Measurements from ENCODE around the gene DNAJC5.

DNAJC5 gene

DNA sequence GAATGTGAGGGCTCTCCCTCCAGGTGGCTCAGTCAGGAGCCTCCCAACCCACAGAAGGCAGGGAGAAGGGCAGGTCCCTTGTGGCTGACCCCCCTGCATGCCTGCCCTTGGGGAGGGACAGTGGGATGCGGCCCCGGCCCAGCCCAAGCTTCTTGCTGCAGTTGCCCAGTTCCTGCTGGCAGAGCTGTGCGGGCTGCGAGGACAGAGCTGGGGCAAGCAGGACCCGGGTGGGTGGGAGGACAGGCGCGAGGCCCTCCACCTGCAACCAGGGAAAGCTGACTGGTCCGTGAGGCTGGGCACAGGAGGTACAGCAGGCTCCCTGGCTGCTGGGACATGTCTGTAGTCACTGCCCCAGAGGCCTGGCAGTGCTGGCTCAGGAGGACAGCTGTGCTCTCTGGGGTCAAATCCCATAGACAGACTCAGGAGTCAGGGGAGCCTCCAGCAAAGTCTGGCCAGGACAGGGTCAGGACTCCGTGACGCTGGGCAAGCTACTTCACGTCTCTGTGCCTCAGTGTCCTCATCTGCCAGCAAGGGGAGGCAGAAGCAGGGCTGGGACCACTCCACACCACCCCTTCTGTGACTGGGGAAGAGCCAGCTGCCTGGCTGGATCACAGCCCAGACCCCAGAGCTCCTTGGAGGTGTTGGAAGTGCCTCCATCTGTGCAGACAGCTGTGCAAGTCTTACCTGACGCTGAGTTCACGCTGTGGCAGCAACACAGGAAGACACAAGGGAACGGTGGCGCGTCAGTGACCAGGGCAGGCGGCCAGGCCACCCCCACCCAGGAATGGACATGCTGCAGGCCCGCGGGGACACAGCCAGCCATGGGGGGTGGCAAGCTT is 48.3 kb downstream of the DNAJC5 start:
- Histone ChIP-seq H3K9ac (no peak overlapping the region), H3K36me3 (peaks cover 75% of the 10 kb centered on the region), H3K4me2 (peak overlapping the region; percentile 66), H3K4me3 (no peak overlapping the region), H4K20me1 (peaks cover 95% of the 10 kb centered on the region), H3K9me3 (no peaks in the 10 kb centered on the region), H3K27ac (peak overlapping the region; percentile 19; the same call in 1 of the 2 replicates), H3K27me3 (no peaks in the 10 kb centered on the region), H3K4me1 (peaks cover 49% of the 10 kb centered on the region)
- TF ChIP-seq Cebpa-rat (IDR thresholded peaks at IDR 0.05): no peak

DNA sequence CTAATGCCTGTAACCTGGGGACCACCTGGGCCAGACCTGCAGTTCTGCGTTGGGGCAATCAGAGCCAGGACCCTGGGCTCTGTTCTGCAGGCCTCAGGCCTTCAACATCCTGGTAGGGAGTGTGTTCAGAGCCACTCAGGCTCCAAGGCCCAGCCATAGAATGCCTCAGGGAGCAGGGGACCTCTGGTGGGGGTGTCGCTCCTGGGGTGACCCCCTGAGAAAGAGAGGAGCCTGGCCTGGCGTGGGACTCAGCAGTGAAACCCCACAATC is 48.8 kb downstream of the DNAJC5 start:
- Histone ChIP-seq H3K27me3 (no peaks in the 10 kb centered on the region), H3K4me3 (no peak overlapping the region), H3K4me2 (no peak overlapping the region), H3K4me1 (peaks cover 54% of the 10 kb centered on the region), H3K27ac (no peak overlapping the region), H3K9ac (no peak overlapping the region), H3K9me3 (no peaks in the 10 kb centered on the region), H3K36me3 (peaks cover 71% of the 10 kb centered on the region), H4K20me1 (peaks cover 96% of the 10 kb centered on the region)
- no peak for TF ChIP-seq Cebpa-rat (IDR thresholded peaks at IDR 0.05)

DNA sequence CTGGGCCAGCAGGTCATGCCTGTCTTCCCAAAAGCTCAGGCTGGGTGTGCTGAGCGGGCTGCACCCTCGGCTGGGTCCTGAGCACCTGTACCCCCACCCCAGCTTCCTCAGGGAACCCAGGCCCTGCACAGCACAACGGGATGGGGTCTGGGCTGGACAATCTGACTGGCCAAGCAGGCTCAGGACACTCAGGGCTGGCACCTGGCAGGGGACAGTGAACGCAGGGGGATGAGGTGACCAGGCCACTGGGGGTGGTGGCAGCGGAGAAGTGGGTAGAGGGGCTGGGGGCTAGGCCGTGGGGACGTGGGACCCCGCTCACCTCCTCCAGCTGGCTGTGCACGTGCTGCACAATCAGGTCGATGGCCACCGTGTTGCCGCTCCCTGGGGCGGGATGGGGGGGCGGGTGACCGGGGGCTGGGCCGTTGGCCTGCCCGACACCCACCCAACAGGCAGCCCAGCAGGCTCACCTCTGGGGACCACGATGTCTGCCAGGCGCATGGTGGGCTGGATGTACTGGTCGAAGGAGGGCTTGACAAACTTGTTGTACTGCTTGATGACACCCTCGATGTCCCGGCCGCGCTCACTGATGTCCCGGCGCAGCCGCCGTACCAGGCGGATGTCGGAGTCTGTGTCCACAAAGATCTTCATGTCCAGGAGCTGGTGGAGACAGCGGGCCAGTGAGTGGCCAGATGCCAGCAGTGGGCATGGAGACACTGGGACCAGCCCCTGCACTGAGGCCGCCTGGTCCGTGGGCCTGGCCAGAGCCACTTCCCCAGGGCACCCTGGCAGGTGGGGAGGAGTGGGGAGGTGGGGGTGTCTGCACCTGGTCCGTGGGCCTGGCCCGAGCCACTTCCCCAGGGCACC is 49.4 kb downstream of the DNAJC5 start:
- H3K36me3 ChIP-seq: peaks cover 65% of the 10 kb centered on the region
- no peak overlapping the region for H3K4me2 ChIP-seq
- H3K4me3 ChIP-seq: no peak overlapping the region
- H3K9me3 ChIP-seq: no peaks in the 10 kb centered on the region
- H3K27me3 ChIP-seq: no peaks in the 10 kb centered on the region
- H3K9ac ChIP-seq: no peak overlapping the region
- H3K27ac ChIP-seq: no peak overlapping the region
- H4K20me1 ChIP-seq: peaks cover 96% of the 10 kb centered on the region
- no peak for TF ChIP-seq Cebpa-rat (IDR thresholded peaks at IDR 0.05)
- H3K4me1 ChIP-seq: peaks cover 59% of the 10 kb centered on the region

DNA sequence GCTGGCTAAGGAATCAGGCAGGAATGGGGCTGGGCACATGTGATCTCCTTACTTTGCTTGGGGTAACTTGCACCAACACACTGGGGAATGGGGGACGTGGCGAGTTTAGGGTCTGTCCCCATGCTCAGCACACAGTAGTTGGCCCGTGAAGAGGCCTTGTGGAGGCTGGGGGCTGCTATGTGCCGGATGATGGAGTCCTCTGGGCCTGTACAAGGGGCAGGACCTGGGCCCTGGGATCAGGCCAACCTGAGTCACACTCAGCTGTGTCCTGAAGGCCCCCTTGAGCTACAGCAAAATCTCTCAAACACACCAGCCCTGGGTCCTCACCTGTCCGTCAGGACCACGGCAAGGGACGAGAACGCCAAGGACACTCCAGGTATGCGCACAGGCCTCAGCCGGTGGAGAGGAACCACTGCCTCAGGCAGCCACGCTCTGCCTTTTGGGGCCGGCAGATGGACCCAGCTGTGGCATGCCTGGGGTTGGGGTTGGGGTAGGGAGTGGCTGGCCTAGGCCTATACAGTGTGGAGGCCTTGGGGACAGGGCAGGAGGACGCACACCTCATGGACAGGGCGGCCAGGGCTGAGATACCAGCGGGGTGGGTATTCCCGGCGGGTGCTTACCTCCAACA is 50.2 kb downstream of the DNAJC5 start:
- Histone ChIP-seq H3K4me1 (peaks cover 63% of the 10 kb centered on the region), H3K36me3 (peaks cover 57% of the 10 kb centered on the region), H3K27ac (no peak overlapping the region), H3K27me3 (no peaks in the 10 kb centered on the region), H3K9me3 (no peaks in the 10 kb centered on the region), H3K4me2 (no peak overlapping the region), H4K20me1 (peaks cover 96% of the 10 kb centered on the region), H3K4me3 (no peak overlapping the region), H3K9ac (no peak overlapping the region)
- no peak for TF ChIP-seq Cebpa-rat (IDR thresholded peaks at IDR 0.05)

DNA sequence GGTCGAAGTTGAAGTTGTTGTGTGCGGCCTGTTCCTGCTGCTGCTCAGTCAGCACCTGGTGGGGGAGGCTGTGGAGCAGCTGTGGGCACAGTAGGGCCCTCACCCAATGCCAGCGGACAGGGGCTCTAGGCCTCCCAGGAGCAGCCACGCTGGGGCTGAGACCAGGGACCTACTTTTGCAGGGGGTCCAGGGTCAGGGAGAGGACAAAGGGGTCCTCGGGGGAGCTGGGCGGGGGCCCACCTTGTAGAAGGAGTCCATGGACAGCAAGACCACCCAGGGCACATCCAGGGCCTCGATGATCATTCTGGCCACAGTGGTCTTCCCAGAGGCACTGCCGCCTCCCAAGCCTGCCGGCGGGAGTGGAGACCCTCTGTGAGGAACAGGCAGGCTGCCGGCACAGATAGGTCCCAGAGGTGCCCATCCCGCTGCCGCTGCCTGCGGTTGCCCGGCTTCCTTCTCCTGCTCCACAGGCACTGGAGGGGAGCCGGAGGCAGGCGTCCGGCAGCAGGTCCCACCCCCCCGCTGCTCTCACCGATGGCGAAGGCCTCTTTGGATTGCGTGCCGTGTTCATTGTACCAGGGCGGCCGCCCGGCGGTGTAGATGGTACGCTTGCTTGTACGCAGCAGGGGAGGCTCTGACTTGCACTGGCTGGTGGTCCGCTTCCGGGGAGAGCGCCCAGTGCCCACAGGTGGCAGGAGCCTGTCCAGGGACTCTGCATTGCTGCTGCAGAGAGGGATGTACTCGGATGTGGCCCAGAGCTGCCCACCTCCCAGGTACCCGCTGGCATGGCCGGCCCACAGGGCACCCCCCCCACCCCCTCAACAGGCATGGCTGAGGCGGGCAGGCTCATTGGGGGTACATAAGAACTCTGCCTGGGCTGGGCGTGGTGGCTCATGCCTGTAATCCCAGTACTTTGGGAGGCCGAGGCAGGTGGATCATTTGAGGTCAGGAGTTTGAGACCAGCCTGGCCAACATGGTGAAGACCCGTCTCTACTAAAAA is 51.3 kb downstream of the DNAJC5 start:
- peaks cover 96% of the 10 kb centered on the region for H4K20me1 ChIP-seq
- peaks cover 51% of the 10 kb centered on the region for H3K36me3 ChIP-seq
- H3K4me1 ChIP-seq: peaks cover 63% of the 10 kb centered on the region
- H3K4me2 ChIP-seq: 0 out of 2 replicates have a peak overlapping the region, but pooled peaks have one; percentile 96
- H3K27me3 ChIP-seq: no peaks in the 10 kb centered on the region
- H3K27ac ChIP-seq: no peak overlapping the region
- no peak overlapping the region for H3K4me3 ChIP-seq
- no peaks in the 10 kb centered on the region for H3K9me3 ChIP-seq
- H3K9ac ChIP-seq: no peak overlapping the region
- TF ChIP-seq Cebpa-rat (IDR thresholded peaks at IDR 0.05): no peak

DNA sequence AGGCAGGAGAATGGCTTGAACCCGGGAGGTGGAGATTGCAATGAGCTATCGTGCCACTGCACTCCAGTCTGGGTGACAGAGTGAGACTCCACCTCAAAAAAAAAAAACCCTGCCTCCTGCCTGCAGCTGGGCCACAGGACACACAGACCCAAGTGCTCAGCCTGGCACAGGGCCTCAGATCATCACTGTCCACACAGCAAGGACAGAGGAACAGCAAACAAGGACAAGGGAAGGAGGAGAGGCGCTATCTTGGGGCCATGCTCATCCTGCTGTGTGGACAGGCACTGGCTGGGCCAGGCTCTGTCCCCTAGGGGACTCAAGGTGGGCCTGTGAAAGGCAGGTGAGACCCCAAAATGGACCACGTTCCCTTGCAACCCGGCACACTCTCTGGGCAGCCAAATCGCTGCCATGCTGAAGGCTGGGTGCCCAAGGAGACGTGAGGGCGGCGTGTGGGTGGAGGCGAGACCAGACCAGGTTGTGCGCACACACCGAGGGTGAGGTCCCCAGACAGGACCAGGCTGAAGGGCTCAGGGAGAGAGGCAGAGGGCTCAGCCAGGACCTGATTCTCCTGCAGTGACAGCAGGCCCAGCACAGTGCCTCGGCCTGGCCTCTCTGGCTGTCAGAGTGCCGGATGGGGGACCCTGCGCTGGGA is 52.2 kb downstream of the DNAJC5 start:
- H4K20me1 ChIP-seq: peaks cover 100% of the 10 kb centered on the region
- peaks cover 51% of the 10 kb centered on the region for H3K36me3 ChIP-seq
- peak overlapping the region; percentile 65 for H3K9ac ChIP-seq
- H3K4me1 ChIP-seq: peaks cover 68% of the 10 kb centered on the region
- no peaks in the 10 kb centered on the region for H3K9me3 ChIP-seq
- H3K4me2 ChIP-seq: peak overlapping the region; percentile 96
- H3K4me3 ChIP-seq: no peak overlapping the region
- TF ChIP-seq Cebpa-rat (IDR thresholded peaks at IDR 0.05): no peak
- no peaks in the 10 kb centered on the region for H3K27me3 ChIP-seq
- peak overlapping the region; percentile 49 for H3K27ac ChIP-seq

DNA sequence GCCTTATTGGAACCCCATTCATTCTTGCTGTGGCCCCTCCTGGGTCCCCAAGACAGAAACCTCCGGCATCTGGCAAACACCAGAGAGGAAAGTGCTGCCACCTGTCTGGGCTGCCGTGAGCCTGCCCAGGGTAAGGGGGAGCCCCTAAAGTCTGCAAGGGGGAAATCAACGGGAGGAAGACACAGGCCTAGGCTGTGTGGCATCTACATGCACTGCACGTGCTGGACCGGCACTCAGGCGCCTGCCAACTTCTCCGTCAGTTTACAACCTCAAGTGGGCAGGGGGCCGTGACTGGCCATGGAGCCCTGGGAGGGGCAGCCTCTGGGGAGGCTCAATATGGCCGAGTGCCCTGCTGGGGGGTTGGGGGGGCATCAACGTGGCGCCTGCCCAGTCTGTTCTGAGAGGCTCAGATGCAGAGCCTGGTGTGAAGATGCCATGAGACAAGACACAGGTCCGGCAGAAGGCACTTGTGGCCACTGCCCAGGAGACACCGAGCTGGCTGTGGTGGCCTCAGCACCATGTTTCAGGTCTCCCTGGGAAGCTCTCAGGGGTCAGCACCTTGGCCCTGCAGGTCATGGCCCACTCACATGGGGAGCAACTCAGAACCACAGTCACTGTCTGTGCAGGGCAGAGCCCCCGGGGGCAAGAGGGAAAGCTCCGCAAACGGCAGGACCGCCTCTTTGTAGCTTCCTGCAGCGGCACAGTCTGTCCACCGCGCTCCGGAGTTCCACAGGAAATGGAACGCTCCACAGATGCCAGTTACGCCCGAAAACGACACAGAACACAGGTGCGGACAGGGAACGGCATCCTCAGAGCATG is 52.9 kb downstream of the DNAJC5 start:
- Histone ChIP-seq H3K27me3 (no peaks in the 10 kb centered on the region), H3K4me2 (peak overlapping the region; percentile 96), H3K36me3 (peaks cover 46% of the 10 kb centered on the region), H3K9ac (peak overlapping the region; percentile 65), H3K4me1 (peaks cover 69% of the 10 kb centered on the region), H3K9me3 (no peaks in the 10 kb centered on the region), H4K20me1 (peaks cover 100% of the 10 kb centered on the region), H3K27ac (peak overlapping the region; percentile 49), H3K4me3 (peak overlapping the region; percentile 59)
- TF ChIP-seq Cebpa-rat (IDR thresholded peaks at IDR 0.05): no peak
